GM19463 (cell line): ENCODE results near the gene UBXN4.
"Not testable (repeated sequence)": the region's sequence is repeated elsewhere in the genome, so short reads cannot be mapped to it uniquely, and the experiment has no call there.

ENCODE experiments used
- ATAC-seq: cut with Tn5 transposase; IDR thresholded peaks from one replicate; pipeline ENCODE4 v1.9.1; 2021; ENCODE audit warnings: mild to moderate bottlenecking, moderate library complexity; ENCODE audit not compliant: unreplicated experiment

UBXN4 gene

GRCh38 chr2:135762022-135762421 is 20.4 kb downstream of the UBXN4 start:
- no peak for ATAC-seq

GRCh38 chr2:135762530-135762929 is 20.9 kb downstream of the UBXN4 start:
- no peak for ATAC-seq

GRCh38 chr2:135768863-135769262 is 27.2 kb downstream of the UBXN4 start:
- ATAC-seq = no peak

GRCh38 chr2:135773319-135773718 is 31.7 kb downstream of the UBXN4 start:
- no peak for ATAC-seq

- ATAC-seq = no peak
Observed at GRCh38 chr2:135773917-135774316, 32.3 kb downstream of the UBXN4 start.

- ATAC-seq = no peak
Observed at GRCh38 chr2:135775420-135775819, 33.8 kb downstream of the UBXN4 start.

GRCh38 chr2:135776367-135776766 is 34.7 kb downstream of the UBXN4 start:
- ATAC-seq = no peak

GRCh38 chr2:135782231-135782630 is 40.6 kb downstream of the UBXN4 start:
- ATAC-seq = no peak

- ATAC-seq = no peak
Observed at GRCh38 chr2:135783439-135783838, 41.8 kb downstream of the UBXN4 start.

- ATAC-seq = no peak
Observed at GRCh38 chr2:135785032-135785431, 43.4 kb downstream of the UBXN4 start.

- ATAC-seq = no peak
Observed at GRCh38 chr2:135786823-135787222, 45.2 kb downstream of the UBXN4 start.

- ATAC-seq = no peak
Observed at GRCh38 chr2:135790423-135790822, 48.8 kb downstream of the UBXN4 start.

GRCh38 chr2:135791418-135792190 is 49.9 kb downstream of the UBXN4 start:
- ATAC-seq = no peak

GRCh38 chr2:135792401-135793150 is 50.9 kb downstream of the UBXN4 start:
- peak; percentile 61 for ATAC-seq

- not testable (repeated sequence) for ATAC-seq
Observed at GRCh38 chr2:135795641-135796040, 54.0 kb downstream of the UBXN4 start.

GRCh38 chr2:135796606-135797005 is 55.0 kb downstream of the UBXN4 start:
- ATAC-seq = no peak

- ATAC-seq = peak; percentile 49
Observed at GRCh38 chr2:135797497-135798274, 56.0 kb downstream of the UBXN4 start.

GRCh38 chr2:135798275-135798705 is 56.6 kb downstream of the UBXN4 start:
- ATAC-seq = no peak

- ATAC-seq = no peak
Observed at GRCh38 chr2:135798762-135799161, 57.1 kb downstream of the UBXN4 start.

GRCh38 chr2:135799738-135800137 is 58.1 kb downstream of the UBXN4 start:
- no peak for ATAC-seq
